Tibial artery (tissue), 4 donors: Measurements from ENCODE around the gene TMEM141.

Source experiments
- DNase-seq, 2 donors: peaks; one replicate each; pipeline ENCODE4 v3.0.0-alpha.2; 2019
- H3K27ac ChIP-seq, 2 donors: fragments of 200-600 bp; sonication (generic) in 1 of 2; 1 replicate in 1 of 2; 2 replicates in 1 of 2; pipeline ENCODE4 v1.5.1; 2018 to 2019; ENCODE audit warnings: mild to moderate bottlenecking in 1 of 2
- H3K27me3 ChIP-seq, 2 donors: fragments of 200-600 bp; sonication (generic) in 1 of 2; one replicate each; pipeline versions ENCODE4 v1.5.1 to v1.6.0; 2016 to 2019
- H3K36me3 ChIP-seq, 3 donors: fragments of 200-600 bp; sonication (generic) in 2 of 3; one replicate each; pipeline ENCODE4 v1.5.1; 2016 to 2019; ENCODE audit warnings: mild to moderate bottlenecking in 2 of 3
- H3K4me1 ChIP-seq, 4 donors: fragments of 200-600 bp; sonication (generic) in 2 of 4; 1 replicate in 3 of 4; 2 replicates in 1 of 4; pipeline ENCODE4 v1.5.1; 2016 to 2019
- H3K4me3 ChIP-seq, 2 donors: fragments of 200-600 bp; sonication (generic) in 1 of 2; 1 replicate in 1 of 2; 2 replicates in 1 of 2; pipeline ENCODE4 v1.5.1; 2018 to 2019; ENCODE audit warnings: mild to moderate bottlenecking in 2 of 2
- H3K9me3 ChIP-seq, 3 donors: fragments of 200-600 bp; sonication (generic) in 1 of 3; one replicate each; pipeline ENCODE4 v1.5.1; 2016 to 2019
- CTCF ChIP-seq, 2 experiments: fragments of 200-600 bp in 1 of 2; fragments of 450-650 bp in 1 of 2; IDR thresholded peaks; one replicate each; pipeline ENCODE4 v1.5.1; 2017 to 2019; ENCODE audit warnings: antibody characterized with exemption in 2 of 2, mild to moderate bottlenecking in 1 of 2, moderate library complexity in 1 of 2
- intact Hi-C: fragments of 100-400 bp; cut with DNase I; formaldehyde crosslinking; loops from one replicate; pipeline ENCODE4 v1.15.0; 2023; ENCODE audit warnings: low total_unique reads

TMEM141 gene

GRCh38 chr9:136826188-136826541, 35.0 kb downstream of the TMEM141 start:
- peaks cover 0 to 8% (median 4%) of the 10 kb centered on the region in 4 donors for H3K4me1 ChIP-seq
- no peak overlapping the region for H3K27ac ChIP-seq
- DNase-seq = no peak
- H3K4me3 ChIP-seq = no peak overlapping the region
- H3K9me3 ChIP-seq = no peaks in the 10 kb centered on the region
- TF ChIP-seq CTCF (IDR thresholded peaks at IDR 0.05) = no peak
- H3K27me3 ChIP-seq = no peaks in the 10 kb centered on the region
- intact Hi-C loops = no loop called here
- H3K36me3 ChIP-seq = peaks cover 45 to 80% (median 77%) of the 10 kb centered on the region in 3 donors

GRCh38 chr9:136826703-136827582, 35.8 kb downstream of the TMEM141 start:
- H3K27ac ChIP-seq = no peak overlapping the region
- no peak overlapping the region for H3K4me3 ChIP-seq
- H3K27me3 ChIP-seq = no peaks in the 10 kb centered on the region
- H3K9me3 ChIP-seq = no peaks in the 10 kb centered on the region
- intact Hi-C loops = no loop called here
- no peak for TF ChIP-seq CTCF (IDR thresholded peaks at IDR 0.05)
- DNase-seq = peak in 1 of 2 donors; percentile 64
- H3K4me1 ChIP-seq = peaks cover 0 to under 1% (median under 1%) of the 10 kb centered on the region in 4 donors
- peaks cover 51 to 88% (median 85%) of the 10 kb centered on the region in 3 donors for H3K36me3 ChIP-seq

- intact Hi-C loops = no loop called here
- H3K4me1 ChIP-seq = no peaks in the 10 kb centered on the region
- no peak overlapping the region for H3K27ac ChIP-seq
- no peak overlapping the region for H3K4me3 ChIP-seq
- no peaks in the 10 kb centered on the region for H3K27me3 ChIP-seq
- H3K9me3 ChIP-seq = no peaks in the 10 kb centered on the region
- peaks cover 61 to 98% (median 94%) of the 10 kb centered on the region in 3 donors for H3K36me3 ChIP-seq
- no peak for TF ChIP-seq CTCF (IDR thresholded peaks at IDR 0.05)
- peak in 1 of 2 donors; percentile 60 for DNase-seq
Measured at GRCh38 chr9:136827794-136828473, 36.8 kb downstream of the TMEM141 start.

GRCh38 chr9:136828474-136829140, 37.5 kb downstream of the TMEM141 start:
- DNase-seq = no peak
- TF ChIP-seq CTCF (IDR thresholded peaks at IDR 0.05) = no peak
- H3K9me3 ChIP-seq = no peaks in the 10 kb centered on the region
- H3K4me1 ChIP-seq = no peaks in the 10 kb centered on the region
- H3K36me3 ChIP-seq = peaks cover 59 to 98% (median 90%) of the 10 kb centered on the region in 3 donors
- H3K27ac ChIP-seq = no peak overlapping the region
- H3K27me3 ChIP-seq = no peaks in the 10 kb centered on the region
- intact Hi-C loops = no loop called here
- H3K4me3 ChIP-seq = no peak overlapping the region

- Histone ChIP-seq H3K4me3 (no peak overlapping the region), H3K36me3 (peaks cover 54 to 94% (median 82%) of the 10 kb centered on the region in 3 donors), H3K4me1 (no peaks in the 10 kb centered on the region), H3K9me3 (no peaks in the 10 kb centered on the region), H3K27ac (no peak overlapping the region), H3K27me3 (no peaks in the 10 kb centered on the region)
- no peak for TF ChIP-seq CTCF (IDR thresholded peaks at IDR 0.05)
- DNase-seq = no peak
- intact Hi-C loops = no loop called here
Measured at GRCh38 chr9:136829412-136829811, 38.3 kb downstream of the TMEM141 start.
